Sigmoid colon (tissue), 7 donors: ENCODE results near the gene PTBP3. TPM values are rescaled to one million over a fixed set of nuclear protein-coding genes. Genes with fewer than 3 reads are reported as not detected.

Source experiments
- DNase-seq: peaks from one replicate; pipeline ENCODE4 v3.0.0-alpha.2; 2019
- H3K27ac ChIP-seq, 4 donors: fragments of 200-600 bp; sonication (generic); one replicate each; pipeline ENCODE4 v1.5.1; 2016 to 2019; ENCODE audit warnings: mild to moderate bottlenecking in 1 of 4
- H3K27me3 ChIP-seq, 3 donors: fragments of 200-600 bp; sonication (generic); one replicate each; pipeline ENCODE4 v1.5.1; 2019; ENCODE audit warnings: mild to moderate bottlenecking in 1 of 3
- H3K36me3 ChIP-seq, 4 donors: fragments of 200-600 bp; sonication (generic); one replicate each; pipeline ENCODE4 v1.5.1; 2016 to 2019
- H3K4me1 ChIP-seq, 4 donors: fragments of 200-600 bp; sonication (generic); one replicate each; pipeline ENCODE4 v1.5.1; 2017 to 2019
- H3K4me3 ChIP-seq, 4 donors: fragments of 200-600 bp; sonication (generic); one replicate each; pipeline ENCODE4 v1.5.1; 2017 to 2019; ENCODE audit warnings: mild to moderate bottlenecking in 2 of 4, moderate library complexity in 1 of 4
- H3K9me3 ChIP-seq, 4 donors: fragments of 200-600 bp in 3 of 4; sonication (generic) in 3 of 4; one replicate each; pipeline versions ENCODE4 v1.5.1 to v1.6.1; 2013 to 2019
- EP300 ChIP-seq, 4 donors: sonication (generic); formaldehyde crosslinking; IDR thresholded peaks; one replicate each; pipeline ENCODE4 v1.6.1; 2017; ENCODE audit warnings: antibody characterized with exemption in 4 of 4
- POLR2A ChIP-seq, 2 donors: fragments of 450-650 bp; IDR thresholded peaks; one replicate each; pipeline ENCODE4 v1.6.1; 2016; ENCODE audit warnings: antibody characterized with exemption in 2 of 2, mild to moderate bottlenecking in 2 of 2, moderate library complexity in 2 of 2
- POLR2AphosphoS5 ChIP-seq, 4 donors: sonication (generic); formaldehyde crosslinking; IDR thresholded peaks; one replicate each; pipeline ENCODE4 v1.6.1; 2017; ENCODE audit warnings: antibody characterized with exemption in 4 of 4
- WGBS, 2 donors: extraction: QIAGEN DNeasy Blood & Tissue Kit; methylation state at CpG; one replicate each; pipeline ENCODE4 v1.1.7; 2013; 5-methylcytosine and 5-hydroxymethylcytosine counted together
- intact Hi-C: fragments of 100-400 bp; cut with DNase I; formaldehyde crosslinking; loops from one replicate; pipeline ENCODE4 v1.15.1; 2023
- polyA plus RNA-seq, 3 donors: library from polyadenylated mRNA; stranded (reverse); fragments of 200-250 nt; gene quantifications; one replicate each; pipeline ENCODE4 v1.2.3, GENCODE V29; 2013
- total RNA-seq, 4 donors: library from RNA; depleted of rRNA; stranded (reverse); fragments of >200 nt; gene quantifications; one replicate each; pipeline ENCODE4 v1.1.0, GENCODE V29; 2016
- TF ChIP-seq, protein P1 (sequence below), 4 experiments: fragments of 450-650 bp in 3 of 4; fragments of 200-600 bp in 1 of 4; IDR thresholded peaks; one replicate each; pipeline ENCODE4 v1.5.1; 2016 to 2019; ENCODE audit warnings: antibody characterized with exemption in 4 of 4, mild to moderate bottlenecking in 3 of 4, moderate library complexity in 2 of 4
- donor health status: healthy with polysubstance abuse.
- donor health status: Bipolar disorder and iron deficiency.
- donor health status: healthy.

PTBP3 gene
- total and polyA plus RNA-seq, 7 donors = 19.4 to 42.5 (median 24.0) TPM

DNA sequence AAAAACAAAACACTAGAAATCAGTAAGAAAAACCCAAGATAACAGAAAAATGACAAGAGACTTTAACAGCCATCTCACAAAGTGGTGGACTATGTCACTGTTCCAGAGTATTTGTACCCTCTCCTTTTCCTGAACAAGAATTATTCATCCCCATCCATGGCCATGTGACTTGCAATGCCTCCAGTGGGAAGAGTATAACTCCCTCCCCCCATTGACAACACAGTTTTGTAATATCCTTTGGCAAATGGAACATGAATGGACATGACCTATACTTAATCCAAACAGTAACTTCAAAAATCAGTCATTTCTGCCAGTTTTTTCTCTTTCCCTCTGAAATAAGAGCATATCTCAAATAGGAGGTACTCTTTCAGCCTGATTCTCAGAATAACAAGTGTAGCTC is 33.9 kb downstream of the PTBP3 start:
- H3K27me3 ChIP-seq = no peaks in the 10 kb centered on the region
- H3K36me3 ChIP-seq = no peaks in the 10 kb centered on the region
- H3K9me3 ChIP-seq = no peaks in the 10 kb centered on the region
- TF ChIP-seq, protein P1, sequence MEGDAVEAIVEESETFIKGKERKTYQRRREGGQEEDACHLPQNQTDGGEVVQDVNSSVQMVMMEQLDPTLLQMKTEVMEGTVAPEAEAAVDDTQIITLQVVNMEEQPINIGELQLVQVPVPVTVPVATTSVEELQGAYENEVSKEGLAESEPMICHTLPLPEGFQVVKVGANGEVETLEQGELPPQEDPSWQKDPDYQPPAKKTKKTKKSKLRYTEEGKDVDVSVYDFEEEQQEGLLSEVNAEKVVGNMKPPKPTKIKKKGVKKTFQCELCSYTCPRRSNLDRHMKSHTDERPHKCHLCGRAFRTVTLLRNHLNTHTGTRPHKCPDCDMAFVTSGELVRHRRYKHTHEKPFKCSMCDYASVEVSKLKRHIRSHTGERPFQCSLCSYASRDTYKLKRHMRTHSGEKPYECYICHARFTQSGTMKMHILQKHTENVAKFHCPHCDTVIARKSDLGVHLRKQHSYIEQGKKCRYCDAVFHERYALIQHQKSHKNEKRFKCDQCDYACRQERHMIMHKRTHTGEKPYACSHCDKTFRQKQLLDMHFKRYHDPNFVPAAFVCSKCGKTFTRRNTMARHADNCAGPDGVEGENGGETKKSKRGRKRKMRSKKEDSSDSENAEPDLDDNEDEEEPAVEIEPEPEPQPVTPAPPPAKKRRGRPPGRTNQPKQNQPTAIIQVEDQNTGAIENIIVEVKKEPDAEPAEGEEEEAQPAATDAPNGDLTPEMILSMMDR (IDR thresholded peaks at IDR 0.05) = no peak
- TF ChIP-seq EP300 (IDR thresholded peaks at IDR 0.05) = no peak
- TF ChIP-seq POLR2AphosphoS5 (IDR thresholded peaks at IDR 0.05) = no peak
- no peak for TF ChIP-seq POLR2A (IDR thresholded peaks at IDR 0.05)
- no peak for DNase-seq
- no peak overlapping the region for H3K4me3 ChIP-seq
- intact Hi-C loops = no loop called here
- no peaks in the 10 kb centered on the region for H3K4me1 ChIP-seq
- no peak overlapping the region for H3K27ac ChIP-seq

DNA sequence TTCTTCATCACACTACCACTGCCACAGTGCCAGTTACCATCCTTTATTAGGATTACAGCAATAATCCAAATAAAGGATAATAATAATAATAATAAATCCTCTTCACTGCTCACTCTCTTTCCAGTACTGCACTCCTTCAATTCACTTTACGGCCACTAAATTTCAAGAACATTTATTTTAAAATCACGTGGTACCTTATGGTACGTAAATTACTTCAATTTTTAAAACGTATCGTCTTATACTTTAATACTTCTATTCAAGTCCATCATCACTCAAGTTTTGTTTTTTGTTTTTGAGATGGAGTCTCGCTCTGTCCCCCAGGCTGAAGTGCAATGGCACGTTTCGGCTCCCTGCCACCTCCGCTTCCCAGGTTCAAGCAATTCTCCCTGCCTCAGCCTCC is 36.5 kb downstream of the PTBP3 start:
- intact Hi-C loops = no loop called here
- Histone ChIP-seq H3K36me3 (no peaks in the 10 kb centered on the region), H3K4me1 (no peaks in the 10 kb centered on the region), H3K27me3 (no peaks in the 10 kb centered on the region), H3K9me3 (no peaks in the 10 kb centered on the region), H3K27ac (no peak overlapping the region), H3K4me3 (no peak overlapping the region)
- no peak for DNase-seq
- 90 to 92% methylated on average over 9 of the region's 9 CpGs for WGBS, 2 donors
- no peak for TF ChIP-seq EP300 (IDR thresholded peaks at IDR 0.05)
- TF ChIP-seq, protein P1 (IDR thresholded peaks at IDR 0.05) = no peak

DNA sequence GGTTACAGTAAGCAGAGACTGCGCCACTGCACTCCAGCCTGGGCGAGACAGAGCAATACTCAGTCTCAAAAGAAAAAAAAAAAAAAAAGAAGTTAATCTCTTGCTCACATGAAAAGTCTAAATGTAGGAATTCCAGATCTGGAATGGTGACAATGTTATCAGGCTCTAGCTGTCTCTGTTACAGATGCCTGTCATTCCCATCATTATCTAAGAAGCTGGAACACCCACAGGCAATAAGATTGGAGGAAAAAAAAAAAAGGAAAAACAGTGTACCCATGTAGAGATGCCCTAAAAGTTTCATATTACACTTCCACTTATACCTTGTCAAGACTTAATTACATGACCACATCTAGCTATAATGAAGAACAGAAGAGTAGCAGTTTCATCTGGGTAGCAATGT is 38.2 kb downstream of the PTBP3 start:
- 94 to 97% methylated on average over 2 of the region's 2 CpGs for WGBS, 2 donors
- H3K36me3 ChIP-seq = no peaks in the 10 kb centered on the region
- no peak overlapping the region for H3K4me3 ChIP-seq
- no peaks in the 10 kb centered on the region for H3K27me3 ChIP-seq
- TF ChIP-seq POLR2AphosphoS5 (IDR thresholded peaks at IDR 0.05) (no peak), POLR2A (IDR thresholded peaks at IDR 0.05) (no peak), EP300 (IDR thresholded peaks at IDR 0.05) (no peak)
- TF ChIP-seq, protein P1 (IDR thresholded peaks at IDR 0.05) = no peak
- H3K9me3 ChIP-seq = no peaks in the 10 kb centered on the region
- intact Hi-C loops = no loop called here
- no peaks in the 10 kb centered on the region for H3K4me1 ChIP-seq
- H3K27ac ChIP-seq = no peak overlapping the region
- DNase-seq = no peak

DNA sequence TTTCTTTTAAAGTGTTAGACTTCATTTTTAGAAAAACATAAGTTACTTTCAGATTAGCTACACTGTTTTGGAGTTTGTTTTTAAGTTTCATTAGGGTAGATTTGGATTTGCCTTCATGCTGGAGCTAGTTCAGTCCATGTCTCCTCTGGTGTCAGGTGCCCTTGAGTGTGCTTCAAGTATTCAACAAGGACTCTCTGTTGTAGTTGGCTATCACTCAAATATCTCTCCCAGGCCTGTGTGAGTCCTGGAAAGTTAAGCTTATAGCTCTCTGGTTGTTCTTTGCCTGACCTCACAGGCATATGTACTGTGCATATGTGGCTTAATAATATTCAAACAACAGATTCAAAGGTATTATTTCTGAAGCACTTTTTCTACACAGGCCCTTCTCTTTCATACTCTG is 45.4 kb downstream of the PTBP3 start:
- Histone ChIP-seq H3K36me3 (peaks cover 0 to 4% (median 0%) of the 10 kb centered on the region in 4 donors), H3K27me3 (no peaks in the 10 kb centered on the region), H3K9me3 (peaks cover 0 to 15% (median 0%) of the 10 kb centered on the region in 4 donors), H3K4me1 (no peaks in the 10 kb centered on the region), H3K27ac (no peak overlapping the region), H3K4me3 (no peak overlapping the region)
- intact Hi-C loops = no loop called here
- no peak for DNase-seq
- TF ChIP-seq, protein P1 (IDR thresholded peaks at IDR 0.05) = no peak
- no peak for TF ChIP-seq POLR2A (IDR thresholded peaks at IDR 0.05)
- no peak for TF ChIP-seq EP300 (IDR thresholded peaks at IDR 0.05)
- no peak for TF ChIP-seq POLR2AphosphoS5 (IDR thresholded peaks at IDR 0.05)

DNA sequence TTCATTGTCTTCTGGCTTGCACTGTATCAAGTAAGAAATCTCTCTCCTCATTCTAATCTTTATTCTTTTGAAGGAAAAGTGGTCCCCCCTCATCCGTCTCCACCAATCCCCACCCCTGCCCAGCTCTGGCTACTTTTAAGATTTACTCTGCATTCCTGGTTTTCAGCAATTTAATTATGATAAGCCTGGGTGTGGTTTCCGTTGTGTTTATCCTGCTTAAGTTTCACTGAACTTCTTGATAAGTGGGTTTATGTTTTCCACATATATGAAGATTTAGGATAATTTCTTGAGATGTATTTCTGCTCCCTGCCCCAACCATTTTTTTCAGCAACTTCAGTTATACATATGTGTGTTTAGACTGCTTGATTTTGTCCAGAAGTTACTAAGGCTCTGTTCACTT is 46.5 kb downstream of the PTBP3 start:
- Histone ChIP-seq H3K4me1 (no peaks in the 10 kb centered on the region), H3K4me3 (no peak overlapping the region), H3K36me3 (peaks cover 0 to 4% (median 0%) of the 10 kb centered on the region in 4 donors), H3K27ac (no peak overlapping the region), H3K9me3 (peaks cover 0 to 15% (median 0%) of the 10 kb centered on the region in 4 donors), H3K27me3 (no peaks in the 10 kb centered on the region)
- no peak for DNase-seq
- WGBS, 2 donors = 75 to 82% methylated on average over 2 of the region's 2 CpGs
- TF ChIP-seq, protein P1 (IDR thresholded peaks at IDR 0.05) = no peak
- TF ChIP-seq EP300 (IDR thresholded peaks at IDR 0.05) (no peak), POLR2A (IDR thresholded peaks at IDR 0.05) (no peak), POLR2AphosphoS5 (IDR thresholded peaks at IDR 0.05) (no peak)
- intact Hi-C loops = no loop called here
